Lower lobe of right lung (tissue), 2 donors: Measurements from ENCODE around the gene PPP1R9A. TPM values are rescaled to one million over a fixed set of nuclear protein-coding genes. Genes with fewer than 3 reads are reported as not detected.

Experiments used
- ATAC-seq, 2 donors: fragments of 200-7000 bp; cut with Tn5 transposase; one replicate each; pipeline ENCODE4 v1.9.1; 2020 to 2022; ENCODE audit warnings: mild to moderate bottlenecking in 2 of 2, moderate library complexity in 2 of 2
- DNase-seq: peaks from one replicate; pipeline ENCODE4 v3.0.0-alpha.2; 2020
- H3K27ac ChIP-seq: fragments of 200-600 bp; one replicate; pipeline ENCODE4 v1.8.0; 2022
- H3K27me3 ChIP-seq: fragments of 200-600 bp; one replicate; pipeline ENCODE4 v1.8.0; 2022; ENCODE audit warnings: low read depth
- H3K36me3 ChIP-seq: fragments of 200-600 bp; one replicate; pipeline ENCODE4 v1.8.0; 2022; ENCODE audit warnings: mild to moderate bottlenecking
- H3K4me1 ChIP-seq: fragments of 200-600 bp; one replicate; pipeline ENCODE4 v1.8.0; 2022
- H3K4me3 ChIP-seq: fragments of 200-600 bp; one replicate; pipeline ENCODE4 v1.8.0; 2022; ENCODE audit warnings: mild to moderate bottlenecking
- H3K9me3 ChIP-seq: fragments of 200-600 bp; one replicate; pipeline ENCODE4 v1.8.0; 2022
- CTCF ChIP-seq: fragments of 200-600 bp; IDR thresholded peaks from one replicate; pipeline ENCODE4 v1.8.0; 2022; ENCODE audit warnings: antibody characterized with exemption, mild to moderate bottlenecking
- intact Hi-C: fragments of 100-400 bp; cut with DNase I; formaldehyde crosslinking; loops from one replicate; pipeline ENCODE4 v1.11.0; 2022
- total RNA-seq: library from RNA; stranded (reverse); fragmentation: NEBNext Ultra II Directional; extraction: Animal tissue kit (Norgen Biotek cat#: 25700); gene quantifications from one replicate; pipeline ENCODE4 v1.2.1, GENCODE V29; 2021
- donor health status: DM: no; HTN: yes; CAD: no; lungs with severe emphysema.

PPP1R9A gene
- total RNA-seq, 1 donor from 2014 or later, result 28.9 TPM

GRCh38 chr7:95052566-95053094 is 145.2 kb downstream of the PPP1R9A start:
- ATAC-seq (no peak), DNase-seq (no peak)
- Histone ChIP-seq H3K4me3 (no peak overlapping the region), H3K4me1 (no peaks in the 10 kb centered on the region), H3K27ac (no peak overlapping the region), H3K27me3 (no peaks in the 10 kb centered on the region), H3K36me3 (no peaks in the 10 kb centered on the region), H3K9me3 (no peaks in the 10 kb centered on the region)
- TF ChIP-seq CTCF, result no peak
- intact Hi-C loops, result no loop called here

- Histone ChIP-seq H3K36me3 (no peaks in the 10 kb centered on the region), H3K9me3 (no peaks in the 10 kb centered on the region), H3K27me3 (no peaks in the 10 kb centered on the region), H3K4me1 (no peaks in the 10 kb centered on the region), H3K4me3 (no peak overlapping the region), H3K27ac (no peak overlapping the region)
- TF ChIP-seq CTCF, result no peak
- DNase-seq, result no peak
- ATAC-seq, result no peak
- intact Hi-C loops, result no loop called here
Observed at GRCh38 chr7:95054386-95054785, 147.0 kb downstream of the PPP1R9A start.

- intact Hi-C loops, result no loop called here
- TF ChIP-seq CTCF, result no peak
- Histone ChIP-seq H3K9me3 (no peaks in the 10 kb centered on the region), H3K27ac (no peak overlapping the region), H3K4me3 (no peak overlapping the region), H3K36me3 (no peaks in the 10 kb centered on the region), H3K27me3 (no peaks in the 10 kb centered on the region), H3K4me1 (no peaks in the 10 kb centered on the region)
- ATAC-seq, result no peak
- DNase-seq, result no peak
Observed at GRCh38 chr7:95055295-95055694, 147.9 kb downstream of the PPP1R9A start.

- no peak for TF ChIP-seq CTCF
- Histone ChIP-seq H3K4me1 (no peaks in the 10 kb centered on the region), H3K9me3 (no peaks in the 10 kb centered on the region), H3K4me3 (no peak overlapping the region), H3K36me3 (no peaks in the 10 kb centered on the region), H3K27ac (no peak overlapping the region), H3K27me3 (no peaks in the 10 kb centered on the region)
- intact Hi-C loops, result no loop called here
- no peak for DNase-seq
- no peak for ATAC-seq
Observed at GRCh38 chr7:95056107-95056739, 148.8 kb downstream of the PPP1R9A start.

GRCh38 chr7:95056901-95057300 is 149.5 kb downstream of the PPP1R9A start:
- DNase-seq, result no peak
- H3K27me3 ChIP-seq, result no peaks in the 10 kb centered on the region
- TF ChIP-seq CTCF, result no peak

More at GRCh38 chr7:95056901-95057300, 149.5 kb downstream of the PPP1R9A start:
- ATAC-seq, result no peak
- no peaks in the 10 kb centered on the region for H3K4me1 ChIP-seq
- no peaks in the 10 kb centered on the region for H3K9me3 ChIP-seq
- H3K4me3 ChIP-seq, result no peak overlapping the region
- no peaks in the 10 kb centered on the region for H3K36me3 ChIP-seq
- H3K27ac ChIP-seq, result no peak overlapping the region
- intact Hi-C loops, result no loop called here
